Adrenal gland (tissue), 5 donors: ENCODE data around the gene OPCML.

Source experiments
- CTCF ChIP-seq, 6 experiments: fragments of 450-650 bp in 4 of 6; fragments of 200-600 bp in 2 of 6; sonication (generic) in 1 of 6; IDR thresholded peaks; 1 replicate in 5 of 6; 2 replicates in 1 of 6; pipeline versions ENCODE4 v1.5.1 to v1.8.0; 2016 to 2021; ENCODE audit warnings: antibody characterized with exemption in 6 of 6, mild to moderate bottlenecking in 2 of 6, moderate library complexity in 1 of 6
- POLR2A ChIP-seq, 2 donors: fragments of 450-650 bp; IDR thresholded peaks; one replicate each; pipeline ENCODE4 v1.6.1; 2017; ENCODE audit warnings: antibody characterized with exemption in 2 of 2, mild to moderate bottlenecking in 2 of 2, moderate library complexity in 1 of 2
- donor health status: DM: no; HTN: no; CAD: no.

GRCh38 chr11:133253570-133253969, 278.7 kb downstream of the OPCML start:
- TF ChIP-seq CTCF (IDR thresholded peaks at IDR 0.05) (no peak), POLR2A (IDR thresholded peaks at IDR 0.05) (no peak)
